Stimulated activated CD4-positive, alpha-beta T cell treated with anti-CD3 and anti-CD28 coated beads, Interleukin-1b, Interleukin-23, amount 100 ng/mL, for 1 hour (primary cell): ENCODE data around the gene RBM38.

Source experiments
- DNase-seq, 2 donors: peaks; one replicate each; pipeline ENCODE4 v3.0.0-alpha.2; 2020; ENCODE audit warnings: low read depth in 2 of 2

RBM38 gene

GRCh38 chr20:57404006-57404405, 12.8 kb downstream of the RBM38 start:
- DNase-seq: no peak

GRCh38 chr20:57404419-57405072, 13.3 kb downstream of the RBM38 start:
- no peak for DNase-seq

GRCh38 chr20:57405236-57406016, 14.2 kb downstream of the RBM38 start:
- no peak for DNase-seq

GRCh38 chr20:57407541-57407956, 16.4 kb downstream of the RBM38 start:
- no peak for DNase-seq

GRCh38 chr20:57408131-57408530, 16.9 kb downstream of the RBM38 start:
- no peak for DNase-seq

- DNase-seq: no peak
These were observed 17.5 kb downstream of the RBM38 start for GRCh38 chr20:57408536-57409233.

- no peak for DNase-seq
These were observed 18.1 kb downstream of the RBM38 start for GRCh38 chr20:57409316-57409671.

GRCh38 chr20:57409672-57410397, 18.6 kb downstream of the RBM38 start:
- DNase-seq: no peak

GRCh38 chr20:57410398-57410920, 19.3 kb downstream of the RBM38 start:
- no peak for DNase-seq

GRCh38 chr20:57410924-57411323, 19.7 kb downstream of the RBM38 start:
- no peak for DNase-seq

- DNase-seq: no peak
These were observed 20.4 kb downstream of the RBM38 start for GRCh38 chr20:57411406-57412283.

- no peak for DNase-seq
These were observed 21.3 kb downstream of the RBM38 start for GRCh38 chr20:57412347-57413029.

- no peak for DNase-seq
These were observed 22.8 kb downstream of the RBM38 start for GRCh38 chr20:57413986-57414385.

GRCh38 chr20:57414867-57415592, 23.8 kb downstream of the RBM38 start:
- no peak for DNase-seq

GRCh38 chr20:57415771-57416170, 24.6 kb downstream of the RBM38 start:
- no peak for DNase-seq

- no peak for DNase-seq
These were observed 25.3 kb downstream of the RBM38 start for GRCh38 chr20:57416296-57417022.

GRCh38 chr20:57417051-57417689, 26.0 kb downstream of the RBM38 start:
- no peak for DNase-seq
